ENCODE measurements around the gene NT5C2.
"Not testable (repeated sequence)": the region's sequence is repeated elsewhere in the genome, so short reads cannot be mapped to it uniquely, and the experiment has no call there.

NT5C2 gene

GRCh38 chr10:103166523-103166922, 26.5 kb downstream of the NT5C2 start:
- Histone ChIP-seq H3K27me3 (ENCODE audit: control insufficient read depth, low read length) (no peaks in the 10 kb centered on the region), H3K79me2 (ENCODE audit: control insufficient read depth, low read length) (peaks cover 50% of the 10 kb centered on the region), H3K4me1 (ENCODE audit: control insufficient read depth, low read length) (peaks cover 4% of the 10 kb centered on the region), H4K20me1 (ENCODE audit: control insufficient read depth, insufficient read depth, low read depth, low read length) (no peaks in the 10 kb centered on the region), H3K9me2 (replicated peaks; ENCODE audit: control insufficient read depth, low read length) (no peaks in the 10 kb centered on the region), H3K4me2 (ENCODE audit: low read length) (no peak overlapping the region), H3K4me3 (ENCODE audit: low read length) (no peak overlapping the region), H3F3A (ENCODE audit: control insufficient read depth, insufficient read depth) (peaks cover 2% of the 10 kb centered on the region; the same call in 1 of the 2 replicates), H3K9me3 (ENCODE audit: control insufficient read depth, insufficient read depth, low read length) (no peaks in the 10 kb centered on the region), H3K27ac (ENCODE audit: low read depth, low read length) (no peak overlapping the region), H3K36me3 (ENCODE audit: control insufficient read depth, low read length) (peaks cover 55% of the 10 kb centered on the region)
- TF ChIP-seq, protein P1, sequence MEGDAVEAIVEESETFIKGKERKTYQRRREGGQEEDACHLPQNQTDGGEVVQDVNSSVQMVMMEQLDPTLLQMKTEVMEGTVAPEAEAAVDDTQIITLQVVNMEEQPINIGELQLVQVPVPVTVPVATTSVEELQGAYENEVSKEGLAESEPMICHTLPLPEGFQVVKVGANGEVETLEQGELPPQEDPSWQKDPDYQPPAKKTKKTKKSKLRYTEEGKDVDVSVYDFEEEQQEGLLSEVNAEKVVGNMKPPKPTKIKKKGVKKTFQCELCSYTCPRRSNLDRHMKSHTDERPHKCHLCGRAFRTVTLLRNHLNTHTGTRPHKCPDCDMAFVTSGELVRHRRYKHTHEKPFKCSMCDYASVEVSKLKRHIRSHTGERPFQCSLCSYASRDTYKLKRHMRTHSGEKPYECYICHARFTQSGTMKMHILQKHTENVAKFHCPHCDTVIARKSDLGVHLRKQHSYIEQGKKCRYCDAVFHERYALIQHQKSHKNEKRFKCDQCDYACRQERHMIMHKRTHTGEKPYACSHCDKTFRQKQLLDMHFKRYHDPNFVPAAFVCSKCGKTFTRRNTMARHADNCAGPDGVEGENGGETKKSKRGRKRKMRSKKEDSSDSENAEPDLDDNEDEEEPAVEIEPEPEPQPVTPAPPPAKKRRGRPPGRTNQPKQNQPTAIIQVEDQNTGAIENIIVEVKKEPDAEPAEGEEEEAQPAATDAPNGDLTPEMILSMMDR (IDR thresholded peaks at IDR 0.05; ENCODE audit: low read depth, low read length, poor library complexity, severe bottlenecking) = no peak
- TF ChIP-seq EZH2phosphoT487 (IDR thresholded peaks at IDR 0.05; ENCODE audit: borderline replicate concordance, low read length) = no peak

DNA sequence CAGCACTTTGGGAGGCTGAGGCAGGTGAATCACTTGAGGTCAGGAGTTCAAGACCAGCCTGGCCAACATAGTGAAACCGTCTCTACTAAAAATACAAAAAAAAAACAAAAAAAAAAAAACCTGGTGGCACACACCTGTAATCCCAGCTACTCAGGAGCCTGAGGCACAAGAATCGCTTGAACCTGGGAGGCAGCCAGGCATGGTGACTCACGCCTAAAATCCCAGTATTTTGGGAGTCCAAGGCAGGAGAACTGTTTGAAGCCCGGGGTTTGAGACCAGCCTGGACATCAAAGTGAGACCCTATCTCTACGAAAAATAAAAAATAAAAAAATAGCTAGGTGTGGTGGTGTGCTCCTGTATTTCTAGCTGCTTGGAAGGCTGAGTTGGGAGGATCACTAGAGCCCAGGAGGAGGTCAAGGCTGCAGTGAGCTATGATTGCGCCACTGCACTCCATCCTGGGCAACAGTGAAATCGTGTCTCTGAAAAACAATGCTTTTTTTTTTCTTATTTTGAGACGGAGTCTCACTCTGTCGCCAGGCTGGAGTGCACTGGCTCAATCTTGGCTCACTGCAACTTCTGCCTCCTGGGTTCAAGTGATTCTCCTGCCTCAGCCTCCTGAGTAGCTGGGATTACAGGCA, 29.2 kb downstream of the NT5C2 start:
- not testable (repeated sequence) for H3K27me3 ChIP-seq (ENCODE audit: control insufficient read depth, low read length); H3K9me2 ChIP-seq (replicated peaks; ENCODE audit: control insufficient read depth, low read length); H4K20me1 ChIP-seq (ENCODE audit: control insufficient read depth, insufficient read depth, low read depth, low read length); H3K4me3 ChIP-seq (ENCODE audit: low read length); H3K27ac ChIP-seq (ENCODE audit: low read depth, low read length); H3K4me2 ChIP-seq (ENCODE audit: low read length); H3K9me3 ChIP-seq (ENCODE audit: control insufficient read depth, insufficient read depth, low read length); H3K4me1 ChIP-seq (ENCODE audit: control insufficient read depth, low read length); H3F3A ChIP-seq (ENCODE audit: control insufficient read depth, insufficient read depth)
- Histone ChIP-seq H3K79me2 (ENCODE audit: control insufficient read depth, low read length) (peaks cover 51% of the 10 kb centered on the region), H3K36me3 (ENCODE audit: control insufficient read depth, low read length) (peaks cover 54% of the 10 kb centered on the region)

- H3K4me1 ChIP-seq (ENCODE audit: control insufficient read depth, low read length) = peaks cover 7% of the 10 kb centered on the region; the same call in 1 of the 2 replicates
- no peak overlapping the region for H3K4me3 ChIP-seq (ENCODE audit: low read length)
- H4K20me1 ChIP-seq (ENCODE audit: control insufficient read depth, insufficient read depth, low read depth, low read length) = no peaks in the 10 kb centered on the region
- no peaks in the 10 kb centered on the region for H3K9me3 ChIP-seq (ENCODE audit: control insufficient read depth, insufficient read depth, low read length)
- no peaks in the 10 kb centered on the region for H3K9me2 ChIP-seq (replicated peaks; ENCODE audit: control insufficient read depth, low read length)
- peaks cover 47% of the 10 kb centered on the region for H3K36me3 ChIP-seq (ENCODE audit: control insufficient read depth, low read length)
- H3K27ac ChIP-seq (ENCODE audit: low read depth, low read length) = no peak overlapping the region
- no peak overlapping the region for H3K4me2 ChIP-seq (ENCODE audit: low read length)
- peaks cover 4% of the 10 kb centered on the region; the same call in 1 of the 2 replicates for H3F3A ChIP-seq (ENCODE audit: control insufficient read depth, insufficient read depth)
- H3K79me2 ChIP-seq (ENCODE audit: control insufficient read depth, low read length) = peaks cover 69% of the 10 kb centered on the region
- TF ChIP-seq EZH2phosphoT487 (IDR thresholded peaks at IDR 0.05; ENCODE audit: borderline replicate concordance, low read length) = no peak
- TF ChIP-seq, protein P1 (IDR thresholded peaks at IDR 0.05; ENCODE audit: low read depth, low read length, poor library complexity, severe bottlenecking) = no peak
- H3K27me3 ChIP-seq (ENCODE audit: control insufficient read depth, low read length) = no peaks in the 10 kb centered on the region
Measured at GRCh38 chr10:103157246-103157645, 35.8 kb downstream of the NT5C2 start.

DNA sequence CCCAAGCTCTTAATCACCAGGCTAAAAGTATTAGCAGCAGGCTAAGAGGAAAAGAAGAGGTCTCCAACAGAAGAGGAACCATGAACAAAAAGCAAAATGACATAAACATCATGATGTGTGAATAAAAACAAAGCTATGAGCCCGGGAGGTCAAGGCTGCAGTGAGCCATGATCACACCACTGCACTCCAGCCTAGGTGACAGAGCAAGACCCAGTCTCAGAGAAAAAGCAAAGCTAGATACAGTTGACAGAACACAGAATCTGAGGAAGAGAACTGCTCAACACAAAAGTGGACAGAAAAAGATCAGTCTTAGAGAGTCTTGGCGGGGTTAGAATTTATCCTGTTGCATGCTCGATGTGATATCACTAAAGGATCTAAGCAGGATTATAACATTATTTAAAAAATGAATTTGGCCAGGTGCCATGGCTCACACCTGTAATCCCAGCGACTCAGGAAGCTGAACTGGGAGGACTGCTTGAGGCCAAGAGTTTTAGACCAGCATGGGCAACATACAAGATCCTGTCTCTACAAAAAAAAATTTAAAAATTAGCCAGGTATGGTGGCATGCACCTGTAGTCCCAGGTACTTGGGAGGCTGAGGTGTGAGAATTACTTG, 37.5 kb downstream of the NT5C2 start:
- TF ChIP-seq, protein P1 (IDR thresholded peaks at IDR 0.05; ENCODE audit: low read depth, low read length, poor library complexity, severe bottlenecking) = no peak
- no peak for TF ChIP-seq EZH2phosphoT487 (IDR thresholded peaks at IDR 0.05; ENCODE audit: borderline replicate concordance, low read length)
- Histone ChIP-seq H3K9me2 (replicated peaks; ENCODE audit: control insufficient read depth, low read length) (no peaks in the 10 kb centered on the region), H3K27ac (ENCODE audit: low read depth, low read length) (no peak overlapping the region), H3K9me3 (ENCODE audit: control insufficient read depth, insufficient read depth, low read length) (no peaks in the 10 kb centered on the region), H3K4me1 (ENCODE audit: control insufficient read depth, low read length) (peaks cover 7% of the 10 kb centered on the region; the same call in 1 of the 2 replicates), H4K20me1 (ENCODE audit: control insufficient read depth, insufficient read depth, low read depth, low read length) (no peaks in the 10 kb centered on the region), H3K4me2 (ENCODE audit: low read length) (no peak overlapping the region), H3K27me3 (ENCODE audit: control insufficient read depth, low read length) (no peaks in the 10 kb centered on the region), H3K79me2 (ENCODE audit: control insufficient read depth, low read length) (peaks cover 65% of the 10 kb centered on the region), H3K4me3 (ENCODE audit: low read length) (no peak overlapping the region), H3K36me3 (ENCODE audit: control insufficient read depth, low read length) (peaks cover 51% of the 10 kb centered on the region), H3F3A (ENCODE audit: control insufficient read depth, insufficient read depth) (peaks cover 4% of the 10 kb centered on the region; the same call in 1 of the 2 replicates)
